Panc1 (cell line): Measurements from ENCODE around the gene ORM2. TPM values are rescaled to one million over a fixed set of nuclear protein-coding genes. Genes with fewer than 3 reads are reported as not detected.

ENCODE experiments used
- ATAC-seq: fragments of 200-7000 bp; cut with Tn5 transposase; 2 replicates; pipeline ENCODE4 v1.9.1; 2020; ENCODE audit warnings: mild to moderate bottlenecking, moderate library complexity
- BruUV-seq: library from RNA; stranded (reverse); fragments of 400-500 nt; replicated peaks from 2 replicates; lab custom pipeline; 2021; lab: Mats Ljungman, UMichigan
- CTCF ChIA-PET: fragments of 300-600 bp; sonication (Branson Sonifier 250); formaldehyde crosslinking; loops from one replicate; lab custom pipeline; 2022; ENCODE audit warnings: antibody characterized with exemption; lab: Charles Lee
- POLR2A ChIA-PET: fragments of 300-600 bp; sonication (Branson Sonifier 250); formaldehyde crosslinking; loops from one replicate; lab custom pipeline; 2022; ENCODE audit warnings: antibody characterized with exemption; lab: Charles Lee
- DNase-seq: peaks from one replicate; pipeline ENCODE4 v3.0.0-alpha.2; 2010; ENCODE audit warnings: low read depth, low spot score
- H3K27ac ChIP-seq: 2 replicates; pipeline ENCODE4 v1.5.1; 2011; ENCODE audit warnings: mild to moderate bottlenecking, low read length, inconsistent platforms
- H3K27me3 ChIP-seq: fragments of 200-500 bp; sonication (Bioruptor generic); 2 replicates; pipeline ENCODE4 v1.6.0; 2014; ENCODE audit warnings: low read length, inconsistent platforms; ENCODE audit not compliant: control insufficient read depth, insufficient read depth
- H3K36me3 ChIP-seq: fragments of 200-500 bp; sonication (Bioruptor generic); 2 replicates; pipeline ENCODE4 v1.5.1; 2014; ENCODE audit warnings: inconsistent platforms, mild to moderate bottlenecking, low read length, moderate library complexity; ENCODE audit not compliant: control insufficient read depth, insufficient read depth
- H3K4me1 ChIP-seq: 2 replicates; pipeline ENCODE4 v1.5.1; 2011; ENCODE audit warnings: inconsistent platforms, mild to moderate bottlenecking, low read length, moderate library complexity; ENCODE audit not compliant: control insufficient read depth, insufficient read depth
- H3K4me3 ChIP-seq, 2 experiments: 2 replicates each; pipeline ENCODE4 v1.5.1; 2011 to 2012; ENCODE audit warnings: low read depth in 2 of 2, low read length in 2 of 2, mild to moderate bottlenecking in 2 of 2, inconsistent platforms in 1 of 2, moderate library complexity in 1 of 2
- H3K9me3 ChIP-seq: fragments of 200-500 bp; sonication (Bioruptor generic); 2 replicates; pipeline ENCODE4 v1.5.1; 2014; ENCODE audit warnings: low read depth, mild to moderate bottlenecking, inconsistent platforms, low read length, moderate library complexity; ENCODE audit not compliant: control insufficient read depth, insufficient read depth
- POLR2AphosphoS5 ChIP-seq: IDR thresholded peaks from 2 replicates; pipeline ENCODE4 v1.6.1; 2012; ENCODE audit warnings: mild to moderate bottlenecking, low read depth, low read length, moderate library complexity
- SIN3A ChIP-seq: IDR thresholded peaks from 2 replicates; pipeline ENCODE4 v1.6.1; 2012; ENCODE audit warnings: low read depth, mild to moderate bottlenecking, low read length, moderate library complexity, borderline replicate concordance; ENCODE audit not compliant: insufficient read depth
- TCF7L2 ChIP-seq: IDR thresholded peaks from 2 replicates; pipeline ENCODE4 v1.6.1; 2011; ENCODE audit warnings: mild to moderate bottlenecking, low read depth, low read length, inconsistent platforms
- in situ Hi-C: cut with HindIII; loops from 2 replicates; pipeline ENCODE4 v1.10.0; 2016; ENCODE audit warnings: low sequenced_read_pairs, low pct_unique_long_range_greater_than_20kb
- intact Hi-C: fragments of 100-400 bp; cut with micrococcal nuclease; formaldehyde crosslinking; loops from one replicate; pipeline ENCODE4 v1.10.0; 2022; ENCODE audit not compliant: unreplicated experiment
- total RNA-seq: library from RNA; stranded (reverse); gene quantifications from one replicate; pipeline ENCODE4 v1.2.1, GENCODE V29; 2021; ENCODE audit not compliant: unreplicated experiment
- TF ChIP-seq, protein P1 (sequence below): fragments of 450-650 bp; IDR thresholded peaks from 2 replicates; pipeline ENCODE4 v1.5.1; 2017; ENCODE audit warnings: mild to moderate bottlenecking
- TF ChIP-seq, protein P2 (sequence below), 2 experiments: IDR thresholded peaks; 2 replicates each; pipeline ENCODE4 v1.6.1; 2011 to 2012; ENCODE audit warnings: low read depth in 2 of 2, control low read depth in 1 of 2, low read length in 1 of 2, mild to moderate bottlenecking in 1 of 2, moderate library complexity in 1 of 2; ENCODE audit not compliant: insufficient read depth in 1 of 2

Gene ORM2
- total RNA-seq, 1 experiment from 2014 or later: 0.77 TPM

DNA sequence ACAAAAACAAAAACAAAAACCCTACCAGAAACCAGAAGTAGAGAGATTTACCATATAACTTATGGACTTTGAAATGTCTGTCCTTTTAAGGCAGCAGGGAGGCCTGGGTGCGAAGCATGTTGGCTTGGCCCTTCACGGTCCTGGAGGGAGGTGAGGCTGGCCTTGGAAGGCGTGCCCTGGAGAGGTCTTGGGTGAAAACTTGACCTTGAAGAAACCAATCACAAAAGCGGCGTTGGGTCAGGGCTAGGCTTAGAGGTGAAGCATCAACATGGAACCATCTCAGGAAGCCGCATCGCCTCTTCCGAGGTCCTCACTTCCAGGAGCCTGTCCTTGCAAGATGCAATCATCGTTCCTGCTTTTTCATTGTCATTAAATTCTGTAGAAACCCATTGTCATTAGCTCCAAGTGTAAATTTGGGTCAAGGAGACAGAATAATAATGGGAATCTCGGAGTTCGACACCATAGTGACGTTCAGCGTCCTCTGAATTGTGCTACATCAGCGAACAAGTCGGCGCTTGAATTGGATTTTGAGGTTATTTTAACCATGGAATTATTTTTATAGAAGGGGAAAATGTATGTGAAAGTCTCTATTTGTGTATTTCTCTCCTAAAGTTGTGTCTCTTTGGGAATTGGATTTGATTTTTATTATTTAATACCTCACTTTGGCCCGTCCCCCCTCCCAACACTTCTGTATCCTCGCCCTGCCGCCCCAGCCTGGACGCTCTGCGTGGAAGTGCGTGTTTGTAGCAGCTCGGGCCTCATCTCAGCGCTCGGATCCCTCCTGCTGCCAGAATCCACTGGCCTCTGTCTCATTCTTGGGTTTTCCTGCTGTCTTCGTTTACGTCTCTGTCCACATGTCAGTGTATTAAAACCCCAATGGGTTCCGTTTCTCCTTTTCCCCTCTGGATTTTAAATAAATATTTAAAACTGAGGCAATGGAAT is 17.8 kb upstream of the ORM2 start:
- CTCF ChIA-PET: no interaction called here
- POLR2A ChIA-PET: no interaction called here
- BruUV-seq: no TSS peak

DNA sequence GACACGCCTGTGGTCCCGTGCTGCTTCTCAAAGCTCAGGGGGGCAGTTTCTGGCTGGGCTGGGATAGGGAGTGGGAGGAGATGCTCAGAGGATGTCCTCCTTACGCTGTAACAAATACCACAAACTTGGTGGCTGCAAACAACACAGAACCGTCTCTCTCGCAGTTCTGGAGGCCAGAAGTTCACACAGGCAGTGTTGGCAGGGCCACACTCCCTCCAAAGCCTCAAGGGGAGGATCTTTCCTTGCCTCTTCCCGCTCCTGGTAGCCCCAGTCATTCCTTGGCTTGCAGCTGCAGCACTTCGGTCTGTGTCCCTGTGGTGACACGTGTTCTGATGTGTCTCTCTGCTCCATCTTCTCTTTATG is 17.2 kb upstream of the ORM2 start:
- Histone ChIP-seq H3K4me1 (no peaks in the 10 kb centered on the region), H3K27ac (no peak overlapping the region), H3K36me3 (no peaks in the 10 kb centered on the region), H3K4me3 (no peak overlapping the region), H3K27me3 (no peaks in the 10 kb centered on the region), H3K9me3 (no peaks in the 10 kb centered on the region)
- no peak for TF ChIP-seq TCF7L2
- no peak for TF ChIP-seq POLR2AphosphoS5
- TF ChIP-seq, protein P1, sequence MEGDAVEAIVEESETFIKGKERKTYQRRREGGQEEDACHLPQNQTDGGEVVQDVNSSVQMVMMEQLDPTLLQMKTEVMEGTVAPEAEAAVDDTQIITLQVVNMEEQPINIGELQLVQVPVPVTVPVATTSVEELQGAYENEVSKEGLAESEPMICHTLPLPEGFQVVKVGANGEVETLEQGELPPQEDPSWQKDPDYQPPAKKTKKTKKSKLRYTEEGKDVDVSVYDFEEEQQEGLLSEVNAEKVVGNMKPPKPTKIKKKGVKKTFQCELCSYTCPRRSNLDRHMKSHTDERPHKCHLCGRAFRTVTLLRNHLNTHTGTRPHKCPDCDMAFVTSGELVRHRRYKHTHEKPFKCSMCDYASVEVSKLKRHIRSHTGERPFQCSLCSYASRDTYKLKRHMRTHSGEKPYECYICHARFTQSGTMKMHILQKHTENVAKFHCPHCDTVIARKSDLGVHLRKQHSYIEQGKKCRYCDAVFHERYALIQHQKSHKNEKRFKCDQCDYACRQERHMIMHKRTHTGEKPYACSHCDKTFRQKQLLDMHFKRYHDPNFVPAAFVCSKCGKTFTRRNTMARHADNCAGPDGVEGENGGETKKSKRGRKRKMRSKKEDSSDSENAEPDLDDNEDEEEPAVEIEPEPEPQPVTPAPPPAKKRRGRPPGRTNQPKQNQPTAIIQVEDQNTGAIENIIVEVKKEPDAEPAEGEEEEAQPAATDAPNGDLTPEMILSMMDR: no peak
- no peak for TF ChIP-seq SIN3A
- TF ChIP-seq, protein P2, sequence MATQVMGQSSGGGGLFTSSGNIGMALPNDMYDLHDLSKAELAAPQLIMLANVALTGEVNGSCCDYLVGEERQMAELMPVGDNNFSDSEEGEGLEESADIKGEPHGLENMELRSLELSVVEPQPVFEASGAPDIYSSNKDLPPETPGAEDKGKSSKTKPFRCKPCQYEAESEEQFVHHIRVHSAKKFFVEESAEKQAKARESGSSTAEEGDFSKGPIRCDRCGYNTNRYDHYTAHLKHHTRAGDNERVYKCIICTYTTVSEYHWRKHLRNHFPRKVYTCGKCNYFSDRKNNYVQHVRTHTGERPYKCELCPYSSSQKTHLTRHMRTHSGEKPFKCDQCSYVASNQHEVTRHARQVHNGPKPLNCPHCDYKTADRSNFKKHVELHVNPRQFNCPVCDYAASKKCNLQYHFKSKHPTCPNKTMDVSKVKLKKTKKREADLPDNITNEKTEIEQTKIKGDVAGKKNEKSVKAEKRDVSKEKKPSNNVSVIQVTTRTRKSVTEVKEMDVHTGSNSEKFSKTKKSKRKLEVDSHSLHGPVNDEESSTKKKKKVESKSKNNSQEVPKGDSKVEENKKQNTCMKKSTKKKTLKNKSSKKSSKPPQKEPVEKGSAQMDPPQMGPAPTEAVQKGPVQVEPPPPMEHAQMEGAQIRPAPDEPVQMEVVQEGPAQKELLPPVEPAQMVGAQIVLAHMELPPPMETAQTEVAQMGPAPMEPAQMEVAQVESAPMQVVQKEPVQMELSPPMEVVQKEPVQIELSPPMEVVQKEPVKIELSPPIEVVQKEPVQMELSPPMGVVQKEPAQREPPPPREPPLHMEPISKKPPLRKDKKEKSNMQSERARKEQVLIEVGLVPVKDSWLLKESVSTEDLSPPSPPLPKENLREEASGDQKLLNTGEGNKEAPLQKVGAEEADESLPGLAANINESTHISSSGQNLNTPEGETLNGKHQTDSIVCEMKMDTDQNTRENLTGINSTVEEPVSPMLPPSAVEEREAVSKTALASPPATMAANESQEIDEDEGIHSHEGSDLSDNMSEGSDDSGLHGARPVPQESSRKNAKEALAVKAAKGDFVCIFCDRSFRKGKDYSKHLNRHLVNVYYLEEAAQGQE (IDR thresholded peaks at IDR 0.05; ENCODE audit: insufficient read depth in 1 of 2, low read depth in 2 of 2, low read length in 1 of 2): no peak
- intact Hi-C loops (no loop called here), in situ Hi-C loops (no loop called here)
- BruUV-seq: no TSS peak
- ChIA-PET POLR2A (no interaction called here), CTCF (no interaction called here)
- DNase-seq (no peak), ATAC-seq (no peak)

More for the DNA sequence above, 17.8 kb upstream of the ORM2 start:
- no peak for TF ChIP-seq POLR2AphosphoS5
- no peak for TF ChIP-seq SIN3A
- TF ChIP-seq, protein P1: no peak
- TF ChIP-seq, protein P2 (IDR thresholded peaks at IDR 0.05; ENCODE audit: insufficient read depth in 1 of 2, low read depth in 2 of 2, low read length in 1 of 2): no peak
- TF ChIP-seq TCF7L2: no peak
- no peaks in the 10 kb centered on the region for H3K36me3 ChIP-seq
- H3K4me1 ChIP-seq: no peaks in the 10 kb centered on the region
- intact Hi-C loops: no loop called here
- H3K27me3 ChIP-seq: no peaks in the 10 kb centered on the region
- DNase-seq (no peak), ATAC-seq (no peak)
- H3K9me3 ChIP-seq: no peaks in the 10 kb centered on the region
- H3K4me3 ChIP-seq: no peak overlapping the region
- H3K27ac ChIP-seq: no peak overlapping the region
- in situ Hi-C loops: no loop called here
